Neural cell (in vitro differentiated cells): ENCODE measurements around the gene ARHGAP24. TPM values are rescaled to one million over a fixed set of nuclear protein-coding genes. Genes with fewer than 3 reads are reported as not detected.

Source experiments
- H2AFZ ChIP-seq: fragments of 200-600, 300-800 bp; sonication (generic), shearing (Covaris generic); 2 replicates; pipeline ENCODE4 v1.6.0; 2014; ENCODE audit warnings: low read depth, mild to moderate bottlenecking, antibody characterized with exemption, low read length, moderate library complexity
- H3F3A ChIP-seq: fragments of 200-600 bp; shearing (Covaris generic); 2 replicates; pipeline ENCODE4 v1.6.1; 2016; ENCODE audit warnings: mild to moderate bottlenecking, moderate library complexity, mixed read lengths, antibody characterized with exemption, low read length; ENCODE audit not compliant: insufficient read depth, poor library complexity, severe bottlenecking
- H3K27ac ChIP-seq: fragments of 200-600, 300-800 bp; sonication (generic), shearing (Covaris generic); 2 replicates; pipeline ENCODE4 v1.5.1; 2014; ENCODE audit warnings: mild to moderate bottlenecking, low read length, moderate library complexity
- H3K27me3 ChIP-seq: fragments of 300-800, 200-600 bp; sonication (generic), shearing (Covaris generic); 2 replicates; pipeline ENCODE4 v1.6.0; 2014; ENCODE audit warnings: mild to moderate bottlenecking, low read depth, low read length, moderate library complexity; ENCODE audit not compliant: insufficient read depth
- H3K36me3 ChIP-seq: fragments of 300-800, 200-600 bp; sonication (generic), shearing (Covaris generic); 2 replicates; pipeline ENCODE4 v1.5.1; 2014; ENCODE audit warnings: mild to moderate bottlenecking, antibody characterized with exemption, low read length, moderate library complexity; ENCODE audit not compliant: insufficient read depth
- H3K4me2 ChIP-seq: fragments of 300-800, 200-600 bp; sonication (generic), shearing (Covaris generic); 2 replicates; pipeline ENCODE4 v1.6.0; 2014; ENCODE audit warnings: mild to moderate bottlenecking, low read length
- H3K4me3 ChIP-seq: fragments of 300-800, 200-600 bp; sonication (generic), shearing (Covaris generic); 2 replicates; pipeline ENCODE4 v1.5.1; 2014; ENCODE audit warnings: mild to moderate bottlenecking, low read length, moderate library complexity
- H3K79me2 ChIP-seq: fragments of 200-600 bp; shearing (Covaris generic); replicated peaks from 2 replicates; pipeline ENCODE4 v1.6.0; 2014; ENCODE audit warnings: mild to moderate bottlenecking, low read length, moderate library complexity; ENCODE audit not compliant: insufficient read depth
- H3K9ac ChIP-seq: fragments of 300-800, 200-600 bp; sonication (generic), shearing (Covaris generic); 2 replicates; pipeline ENCODE4 v1.6.1; 2016; ENCODE audit warnings: mild to moderate bottlenecking, low read length, mixed read lengths
- H3K9me2 ChIP-seq: fragments of 200-600 bp; shearing (Covaris generic); 2 replicates; pipeline ENCODE4 v1.6.1; 2016; ENCODE audit warnings: mild to moderate bottlenecking, low read length, mixed read lengths; ENCODE audit not compliant: insufficient read depth
- H3K9me3 ChIP-seq: fragments of 200-600, 300-800 bp; sonication (generic), shearing (Covaris generic); 2 replicates; pipeline ENCODE4 v1.6.1; 2016; ENCODE audit warnings: mild to moderate bottlenecking, mixed run types, low read length, moderate library complexity, mixed read lengths
- H4K20me1 ChIP-seq: fragments of 200-600 bp; shearing (Covaris generic); 2 replicates; pipeline ENCODE4 v1.6.1; 2016; ENCODE audit warnings: mild to moderate bottlenecking, mixed run types; ENCODE audit not compliant: insufficient read depth
- EP300 ChIP-seq: fragments of 450-650 bp; conservative IDR thresholded peaks from 2 replicates; pipeline ENCODE4 v1.6.1; 2014; ENCODE audit warnings: antibody characterized with exemption, mild to moderate bottlenecking, moderate library complexity; ENCODE audit not compliant: poor library complexity, severe bottlenecking
- EZH2 ChIP-seq: fragments of 200-600, 300-800 bp; shearing (Covaris generic), sonication (generic); IDR thresholded peaks from 2 replicates; pipeline ENCODE4 v1.6.1; 2014; ENCODE audit warnings: antibody characterized with exemption, low read length, borderline replicate concordance, mild to moderate bottlenecking; ENCODE audit not compliant: insufficient read depth, poor library complexity, severe bottlenecking
- MXI1 ChIP-seq: fragments of 450-650 bp; conservative IDR thresholded peaks from 2 replicates; pipeline ENCODE4 v1.6.1; 2014; ENCODE audit warnings: antibody characterized with exemption, mild to moderate bottlenecking; ENCODE audit not compliant: poor library complexity, severe bottlenecking
- POLR2AphosphoS5 ChIP-seq: IDR thresholded peaks from 2 replicates; pipeline ENCODE4 v1.6.1; 2012
- RAD21 ChIP-seq: fragments of 450-650 bp; conservative IDR thresholded peaks from 2 replicates; pipeline ENCODE4 v1.6.1; 2014; ENCODE audit warnings: antibody characterized with exemption, mild to moderate bottlenecking, moderate library complexity
- REST ChIP-seq: IDR thresholded peaks from 2 replicates; pipeline ENCODE4 v1.6.1; 2012; ENCODE audit warnings: borderline replicate concordance
- SMC3 ChIP-seq: fragments of 450-650 bp; conservative IDR thresholded peaks from 2 replicates; pipeline ENCODE4 v1.6.1; 2014; ENCODE audit warnings: antibody characterized with exemption, mild to moderate bottlenecking, moderate library complexity; ENCODE audit not compliant: poor library complexity
- TAF1 ChIP-seq: IDR thresholded peaks from 2 replicates; pipeline ENCODE4 v1.6.1; 2012; ENCODE audit warnings: low read depth
- polyA plus RNA-seq: library from polyadenylated mRNA; depleted of rRNA; stranded (reverse); fragments of >200 nt; gene quantifications from 2 replicates; pipeline ENCODE4 v1.2.3, GENCODE V29; 2014
- TF ChIP-seq, protein P1 (sequence below): fragments of 450-650 bp; IDR thresholded peaks from 2 replicates; pipeline ENCODE4 v1.5.1; 2014; ENCODE audit warnings: antibody characterized with exemption, mild to moderate bottlenecking, moderate library complexity; ENCODE audit not compliant: poor library complexity, severe bottlenecking

Gene ARHGAP24
- polyA plus RNA-seq, 1 donor from 2014 or later = 2.9 TPM

DNA sequence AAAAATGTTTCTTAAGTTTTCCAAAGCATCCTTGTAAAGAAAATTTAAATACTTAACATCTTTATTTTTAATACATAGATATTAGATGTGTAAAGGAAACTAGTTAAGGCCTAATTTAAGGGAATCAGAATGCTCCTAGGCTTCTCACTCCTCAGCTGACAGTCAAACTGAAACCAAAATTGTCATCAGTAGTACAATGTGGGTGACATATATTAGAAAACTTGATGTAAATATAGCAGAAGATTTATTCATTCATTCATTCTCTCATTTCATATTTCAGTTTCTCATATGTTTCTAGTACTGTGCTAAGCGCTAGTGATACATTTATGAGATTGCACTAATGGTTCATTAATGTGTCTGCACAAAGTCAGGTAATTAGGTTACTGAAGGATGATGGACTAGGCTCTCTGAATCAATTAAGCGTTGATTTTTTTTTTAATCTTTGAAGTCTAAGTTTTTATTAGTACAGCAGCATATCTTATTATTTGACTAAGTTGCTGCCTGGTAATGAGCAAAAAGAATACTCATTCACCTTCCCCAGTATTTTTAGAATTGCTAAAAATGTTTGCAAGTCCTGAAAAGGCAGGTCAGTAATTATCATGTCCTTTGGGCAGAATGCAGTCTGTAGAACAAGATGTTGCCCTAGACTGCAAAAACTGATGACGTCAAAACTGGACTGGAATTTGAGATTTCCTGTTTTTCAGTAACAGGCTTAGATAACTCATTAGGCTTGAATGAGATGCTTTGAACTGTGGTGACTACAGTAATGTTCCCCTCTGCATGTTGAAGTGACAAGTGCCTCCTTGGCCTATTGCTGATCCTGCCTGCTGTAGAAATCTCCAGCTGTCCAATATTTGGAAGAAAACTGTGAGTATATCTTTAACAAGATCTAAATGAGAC, 128.7 kb downstream of the ARHGAP24 start (continued):
- no peak for TF ChIP-seq REST
- no peak for TF ChIP-seq EP300

- no peak overlapping the region for H3K4me2 ChIP-seq
- H3K27ac ChIP-seq = no peak overlapping the region
- no peaks in the 10 kb centered on the region for H3K9me2 ChIP-seq
- H3K4me3 ChIP-seq = no peak overlapping the region
- TF ChIP-seq SMC3 (no peak), MXI1 (no peak), POLR2AphosphoS5 (no peak), RAD21 (no peak), TAF1 (no peak), EZH2 (no peak), REST (no peak)
- TF ChIP-seq, protein P1, sequence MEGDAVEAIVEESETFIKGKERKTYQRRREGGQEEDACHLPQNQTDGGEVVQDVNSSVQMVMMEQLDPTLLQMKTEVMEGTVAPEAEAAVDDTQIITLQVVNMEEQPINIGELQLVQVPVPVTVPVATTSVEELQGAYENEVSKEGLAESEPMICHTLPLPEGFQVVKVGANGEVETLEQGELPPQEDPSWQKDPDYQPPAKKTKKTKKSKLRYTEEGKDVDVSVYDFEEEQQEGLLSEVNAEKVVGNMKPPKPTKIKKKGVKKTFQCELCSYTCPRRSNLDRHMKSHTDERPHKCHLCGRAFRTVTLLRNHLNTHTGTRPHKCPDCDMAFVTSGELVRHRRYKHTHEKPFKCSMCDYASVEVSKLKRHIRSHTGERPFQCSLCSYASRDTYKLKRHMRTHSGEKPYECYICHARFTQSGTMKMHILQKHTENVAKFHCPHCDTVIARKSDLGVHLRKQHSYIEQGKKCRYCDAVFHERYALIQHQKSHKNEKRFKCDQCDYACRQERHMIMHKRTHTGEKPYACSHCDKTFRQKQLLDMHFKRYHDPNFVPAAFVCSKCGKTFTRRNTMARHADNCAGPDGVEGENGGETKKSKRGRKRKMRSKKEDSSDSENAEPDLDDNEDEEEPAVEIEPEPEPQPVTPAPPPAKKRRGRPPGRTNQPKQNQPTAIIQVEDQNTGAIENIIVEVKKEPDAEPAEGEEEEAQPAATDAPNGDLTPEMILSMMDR = no peak
- no peaks in the 10 kb centered on the region for H3K79me2 ChIP-seq
- no peaks in the 10 kb centered on the region for H3K9me3 ChIP-seq
- no peaks in the 10 kb centered on the region for H3K27me3 ChIP-seq
- no peaks in the 10 kb centered on the region for H3K36me3 ChIP-seq
- H3K9ac ChIP-seq = no peak overlapping the region
- H4K20me1 ChIP-seq = no peaks in the 10 kb centered on the region
- H2AFZ ChIP-seq = no peak overlapping the region
- H3F3A ChIP-seq = no peaks in the 10 kb centered on the region
These were observed 131.6 kb downstream of the ARHGAP24 start for GRCh38 chr4:85606505-85606904.
